ENCODE data around the gene PCDHB16. TPM values are rescaled to one million over a fixed set of nuclear protein-coding genes. Genes with fewer than 3 reads are reported as not detected.
A peak's percentile ranks its signal among the peaks of the same experiment; 100 is the strongest.
"Not testable (repeated sequence)": the region's sequence is repeated elsewhere in the genome, so short reads cannot be mapped to it uniquely, and the experiment has no call there.

PCDHB16 gene
- total RNA-seq, 2 donors from 2014 or later: 9.7 to 14.8 TPM

GRCh38 chr5:141180313-141180712, 1.9 kb upstream of the PCDHB16 start:
- H3K27me3 Mint-ChIP-seq (ENCODE audit: insufficient read depth): peaks cover 7% of the 10 kb centered on the region

GRCh38 chr5:141184117-141184855, 2.1 kb downstream of the PCDHB16 start:
- WGBS, 2 experiments (ENCODE audit: insufficient coverage in 1 of 2, insufficient read length in 1 of 2): 81 to 90% methylated on average over 5 to 32 of the region's 69 CpGs
- DNase-seq; H3K4me3 ChIP-seq (ENCODE audit: low read length); H3K36me3 ChIP-seq (ENCODE audit: control insufficient read depth, insufficient read depth, low read length); H3K27ac Mint-ChIP-seq; H3K27me3 ChIP-seq (ENCODE audit: control insufficient read depth, insufficient read depth, low read length, poor library complexity, severe bottlenecking); H3K4me1 Mint-ChIP-seq; H3K27ac ChIP-seq (ENCODE audit: low read depth, low read length); H3K27me3 Mint-ChIP-seq (ENCODE audit: insufficient read depth); H3K9me3 ChIP-seq (ENCODE audit: control insufficient read depth, low read length); H3K9ac ChIP-seq (ENCODE audit: extremely low read depth, low read length, poor library complexity, severe bottlenecking); H3K4me1 ChIP-seq (ENCODE audit: control insufficient read depth, insufficient read depth, low read length): not testable (repeated sequence)
- Mint-ChIP-seq H3K9me3 (peaks cover 31% of the 10 kb centered on the region), H3K4me3 (peak overlapping the region; percentile 28), H3K36me3 (ENCODE audit: low read depth) (peaks cover 34% of the 10 kb centered on the region)

More at GRCh38 chr5:141180313-141180712, 1.9 kb upstream of the PCDHB16 start:
- H3K27ac ChIP-seq (ENCODE audit: low read depth, low read length): no peak overlapping the region
- no peaks in the 10 kb centered on the region for H3K27me3 ChIP-seq (ENCODE audit: control insufficient read depth, insufficient read depth, low read length, poor library complexity, severe bottlenecking)
- no peak overlapping the region for H3K9ac ChIP-seq (ENCODE audit: extremely low read depth, low read length, poor library complexity, severe bottlenecking)
- H3K36me3 Mint-ChIP-seq (ENCODE audit: low read depth): peaks cover 22% of the 10 kb centered on the region
- H3K9me3 ChIP-seq (ENCODE audit: control insufficient read depth, low read length): peaks cover 13% of the 10 kb centered on the region
- no peaks in the 10 kb centered on the region for H3K36me3 ChIP-seq (ENCODE audit: control insufficient read depth, insufficient read depth, low read length)
- 83 to 93% methylated on average over 1 of the region's 1 CpG for WGBS, 2 experiments (ENCODE audit: insufficient coverage in 1 of 2, insufficient read length in 1 of 2)
- no peak for TF ChIP-seq CTCF (conservative IDR thresholded peaks at IDR 0.05)
- H3K4me1 Mint-ChIP-seq: no peaks in the 10 kb centered on the region
- no peaks in the 10 kb centered on the region for H3K4me1 ChIP-seq (ENCODE audit: control insufficient read depth, insufficient read depth, low read length)
- DNase-seq: no peak
- H3K4me3 ChIP-seq (ENCODE audit: low read length): no peak overlapping the region
- no peak overlapping the region for H3K4me3 Mint-ChIP-seq
- peaks cover 26% of the 10 kb centered on the region for H3K9me3 Mint-ChIP-seq
- H3K27ac Mint-ChIP-seq: no peak overlapping the region

GRCh38 chr5:141186897-141187512, 4.8 kb downstream of the PCDHB16 start, which contains the start of gene PCDHB9:
Gene PCDHB9, plus strand, starts transcription at chr5:141187161. Its CDS starts 158 bp downstream, at chr5:141187319.
- peak; percentile 79 for DNase-seq
- Mint-ChIP-seq H3K36me3 (ENCODE audit: low read depth) (peaks cover 34% of the 10 kb centered on the region), H3K4me1 (peaks cover 7% of the 10 kb centered on the region), H3K27me3 (ENCODE audit: insufficient read depth) (peaks cover 7% of the 10 kb centered on the region), H3K27ac (no peak within 1 kb of the TSS), H3K4me3 (peak within 1 kb of the TSS; percentile 19), H3K9me3 (peaks cover 30% of the 10 kb centered on the region)
- WGBS, 2 experiments (ENCODE audit: insufficient coverage in 1 of 2, insufficient read length in 1 of 2): 47 to 53% methylated on average over 7 of the region's 9 CpGs
- H3K36me3 ChIP-seq (ENCODE audit: control insufficient read depth, insufficient read depth, low read length): no peaks in the 10 kb centered on the region
- no peak within 1 kb of the TSS for H3K9ac ChIP-seq (ENCODE audit: extremely low read depth, low read length, poor library complexity, severe bottlenecking)
- H3K27ac ChIP-seq (ENCODE audit: low read depth, low read length): no peak within 1 kb of the TSS
- H3K4me3 ChIP-seq (ENCODE audit: low read length): no peak within 1 kb of the TSS
- peak; percentile 91 for TF ChIP-seq CTCF (conservative IDR thresholded peaks at IDR 0.05)
- H3K4me1 ChIP-seq (ENCODE audit: control insufficient read depth, insufficient read depth, low read length): no peaks in the 10 kb centered on the region
- no peaks in the 10 kb centered on the region for H3K9me3 ChIP-seq (ENCODE audit: control insufficient read depth, low read length)
- H3K27me3 ChIP-seq (ENCODE audit: control insufficient read depth, insufficient read depth, low read length, poor library complexity, severe bottlenecking): no peaks in the 10 kb centered on the region

GRCh38 chr5:141188682-141189081, 6.5 kb downstream of the PCDHB16 start:
- 94 to 97% methylated on average over 11 to 24 of the region's 37 CpGs for WGBS, 2 experiments (ENCODE audit: insufficient coverage in 1 of 2, insufficient read length in 1 of 2)
- H3K27ac Mint-ChIP-seq; H3K36me3 ChIP-seq (ENCODE audit: control insufficient read depth, insufficient read depth, low read length); H3K4me1 Mint-ChIP-seq; H3K27me3 Mint-ChIP-seq (ENCODE audit: insufficient read depth); H3K4me1 ChIP-seq (ENCODE audit: control insufficient read depth, insufficient read depth, low read length); H3K9me3 ChIP-seq (ENCODE audit: control insufficient read depth, low read length); H3K9ac ChIP-seq (ENCODE audit: extremely low read depth, low read length, poor library complexity, severe bottlenecking); H3K27ac ChIP-seq (ENCODE audit: low read depth, low read length); H3K4me3 ChIP-seq (ENCODE audit: low read length); H3K4me3 Mint-ChIP-seq; H3K27me3 ChIP-seq (ENCODE audit: control insufficient read depth, insufficient read depth, low read length, poor library complexity, severe bottlenecking); DNase-seq: not testable (repeated sequence)
- peaks cover 35% of the 10 kb centered on the region for H3K9me3 Mint-ChIP-seq
- H3K36me3 Mint-ChIP-seq (ENCODE audit: low read depth): peaks cover 31% of the 10 kb centered on the region

GRCh38 chr5:141189131-141189530, 6.9 kb downstream of the PCDHB16 start:
- not testable (repeated sequence) for H3K4me1 Mint-ChIP-seq; H3K4me3 Mint-ChIP-seq; H3K9me3 ChIP-seq (ENCODE audit: control insufficient read depth, low read length); H3K4me3 ChIP-seq (ENCODE audit: low read length); H3K27ac Mint-ChIP-seq; H3K27me3 Mint-ChIP-seq (ENCODE audit: insufficient read depth); H3K4me1 ChIP-seq (ENCODE audit: control insufficient read depth, insufficient read depth, low read length); H3K36me3 ChIP-seq (ENCODE audit: control insufficient read depth, insufficient read depth, low read length); H3K27me3 ChIP-seq (ENCODE audit: control insufficient read depth, insufficient read depth, low read length, poor library complexity, severe bottlenecking); DNase-seq; H3K9ac ChIP-seq (ENCODE audit: extremely low read depth, low read length, poor library complexity, severe bottlenecking); H3K27ac ChIP-seq (ENCODE audit: low read depth, low read length)
- H3K36me3 Mint-ChIP-seq (ENCODE audit: low read depth): peaks cover 31% of the 10 kb centered on the region
- 88% methylated on average over 24 of the region's 35 CpGs; no CpG with 5 or more reads in 1 of the 2 experiments for WGBS, 2 experiments (ENCODE audit: insufficient coverage in 1 of 2, insufficient read length in 1 of 2)
- peaks cover 34% of the 10 kb centered on the region for H3K9me3 Mint-ChIP-seq
